ENCODE results near the gene CNGA2.

- TF ChIP-seq POLR2A (IDR thresholded peaks at IDR 0.05) (no peak), CTCF (IDR thresholded peaks at IDR 0.05) (no peak)
Measured at GRCh38 chrX:151745651-151746050, 11.1 kb downstream of the CNGA2 start.
